Coronary artery (tissue), 2 donors: Measurements from ENCODE around the gene UBE2G2.

ENCODE experiments used
- DNase-seq: peaks from one replicate; pipeline ENCODE4 v3.0.0-alpha.2; 2017; ENCODE audit warnings: low spot score
- H3K27ac ChIP-seq, 2 donors: fragments of 200-600 bp; sonication (generic); one replicate each; pipeline ENCODE4 v1.5.1; 2016 to 2019
- H3K4me3 ChIP-seq: fragments of 200-600 bp; sonication (generic); 2 replicates; pipeline ENCODE4 v1.5.1; 2016; ENCODE audit warnings: mild to moderate bottlenecking, moderate library complexity
- CTCF ChIP-seq: fragments of 200-600 bp; sonication (generic); IDR thresholded peaks from one replicate; pipeline ENCODE4 v1.5.1; 2019; ENCODE audit warnings: antibody characterized with exemption

The UBE2G2 gene

GRCh38 chr21:44829507-44830092, 28.0 kb upstream of the UBE2G2 start:
- H3K27ac ChIP-seq, result no peak overlapping the region
- no peak for DNase-seq
- no peak for TF ChIP-seq CTCF
- no peak overlapping the region for H3K4me3 ChIP-seq

DNA sequence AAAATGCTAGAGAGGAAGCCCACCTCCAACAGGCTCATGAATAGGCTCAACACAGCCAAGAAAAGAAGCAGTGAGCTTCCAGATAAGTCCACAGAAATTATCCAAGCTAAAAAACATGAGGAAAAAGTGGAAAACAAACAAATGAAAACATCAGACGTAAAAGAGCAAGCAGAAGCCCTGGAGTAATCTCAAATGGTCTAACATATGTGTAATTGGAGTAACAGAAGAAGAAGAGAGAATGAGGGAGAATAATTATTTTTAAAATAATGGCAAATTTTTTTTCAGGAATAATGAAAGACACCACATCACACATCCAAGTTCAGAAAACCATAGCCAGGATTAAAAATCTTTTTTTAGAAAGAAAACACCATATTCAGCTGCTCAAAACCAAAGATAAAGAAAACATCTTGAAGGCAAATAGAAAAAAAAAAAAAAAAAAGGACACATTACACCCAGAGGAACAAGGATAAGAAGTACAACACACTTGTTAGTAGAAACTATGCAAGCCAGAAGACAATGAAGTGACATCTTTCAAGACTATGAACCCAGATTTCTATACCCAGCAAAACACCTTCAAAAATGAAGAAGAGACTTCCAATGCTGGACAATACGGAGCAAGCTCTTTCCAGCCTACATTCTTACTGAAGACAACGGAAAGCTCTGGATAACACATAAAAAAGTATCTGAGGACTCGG, 26.9 kb upstream of the UBE2G2 start:
- TF ChIP-seq CTCF, result no peak
- Histone ChIP-seq H3K27ac (no peak overlapping the region), H3K4me3 (no peak overlapping the region)
- DNase-seq, result no peak

DNA sequence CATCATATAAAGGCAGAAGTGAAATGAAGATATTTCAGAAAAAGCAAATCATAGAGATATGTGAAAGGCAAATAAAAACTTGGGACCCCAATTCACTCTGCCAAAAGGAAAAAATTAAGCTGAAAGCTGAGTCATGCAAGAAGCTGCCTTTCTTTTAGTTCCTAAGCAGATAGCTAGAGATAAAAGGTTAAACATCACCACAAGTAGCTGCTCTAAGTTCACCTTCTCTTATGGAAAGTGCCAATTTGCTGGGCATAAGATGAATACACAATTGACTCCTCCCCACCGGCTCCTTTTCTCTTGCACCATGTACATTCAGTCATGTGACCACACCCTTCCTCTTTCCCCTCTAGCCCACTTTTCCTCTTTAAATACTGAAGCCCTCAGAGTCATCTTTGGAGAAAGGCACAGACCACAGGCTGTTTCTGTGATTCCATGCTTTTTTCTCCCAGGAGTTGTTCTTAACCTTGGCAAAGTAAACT, 21.6 kb upstream of the UBE2G2 start:
- TF ChIP-seq CTCF, result no peak
- no peak for DNase-seq
- Histone ChIP-seq H3K4me3 (no peak overlapping the region), H3K27ac (no peak overlapping the region)

- no peak for TF ChIP-seq CTCF
These were observed 21.0 kb upstream of the UBE2G2 start for GRCh38 chr21:44822484-44823178.

DNA sequence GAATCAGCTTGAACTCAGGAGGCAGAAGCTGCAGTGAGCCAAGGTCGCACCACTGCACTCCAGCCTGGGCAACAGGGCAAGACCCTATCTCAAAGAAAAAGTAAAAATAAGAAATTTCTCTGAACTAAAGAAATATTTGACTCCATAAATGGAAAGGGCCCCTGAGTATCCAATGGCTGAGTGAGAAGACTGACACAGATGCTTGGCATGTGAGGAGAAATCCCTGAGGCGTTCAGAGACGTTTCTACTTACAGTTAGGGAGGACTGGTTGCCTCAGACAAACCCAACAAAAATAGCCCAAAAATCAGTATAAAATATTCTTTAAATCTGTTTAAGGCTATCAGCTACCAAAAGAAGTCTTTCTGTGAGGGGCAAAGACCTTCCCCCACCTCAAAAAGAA, 19.2 kb upstream of the UBE2G2 start:
- no peak overlapping the region for H3K27ac ChIP-seq
- no peak for TF ChIP-seq CTCF
- no peak for DNase-seq
- no peak overlapping the region for H3K4me3 ChIP-seq

More at GRCh38 chr21:44822484-44823178, 21.0 kb upstream of the UBE2G2 start:
- Histone ChIP-seq H3K27ac (no peak overlapping the region), H3K4me3 (no peak overlapping the region)
- no peak for DNase-seq

- no peak overlapping the region for H3K4me3 ChIP-seq
- no peak overlapping the region for H3K27ac ChIP-seq
- no peak for TF ChIP-seq CTCF
- DNase-seq, result no peak
These were observed 17.9 kb upstream of the UBE2G2 start for GRCh38 chr21:44819283-44820243.
